ENCODE results near the gene GRAMD1B. TPM values are rescaled to one million over a fixed set of nuclear protein-coding genes. Genes with fewer than 3 reads are reported as not detected.

The GRAMD1B gene
- total and polyA plus RNA-seq, 2 donors (not counting 1 experiment from before 2014, with no cell fraction given): 0.58 to 11.6 TPM

DNA sequence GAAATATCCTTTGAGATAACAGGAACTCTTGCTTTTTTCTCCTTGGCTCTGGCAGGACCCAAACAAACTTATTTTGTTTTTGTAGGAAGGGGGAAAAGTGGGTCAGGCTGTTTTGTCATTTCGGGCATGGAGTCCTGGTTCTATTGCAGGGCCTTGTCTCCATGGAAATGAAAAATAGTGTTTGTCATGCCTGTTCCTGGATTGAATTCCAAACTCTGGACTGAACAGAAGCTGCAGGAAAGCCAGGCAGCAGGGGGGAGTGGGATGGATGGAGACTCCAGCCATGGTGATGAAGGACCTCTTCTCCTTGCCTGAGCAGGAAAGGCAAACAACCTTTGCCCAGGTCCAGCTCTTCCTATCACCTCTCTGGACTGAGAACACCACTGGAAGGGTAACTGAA is 137.4 kb downstream of the GRAMD1B start:
- Histone ChIP-seq H3K79me2 (ENCODE audit: control insufficient read depth, insufficient read depth, low read length) (no peaks in the 10 kb centered on the region), H3K9ac (ENCODE audit: low read length) (no peak overlapping the region), H3K36me3 (replicated peaks in 1 of 2; ENCODE audit: control extremely low read depth in 1 of 2, control insufficient read depth in 1 of 2, extremely low read depth in 1 of 2, insufficient read depth in 2 of 2, low read length in 1 of 2) (no peaks in the 10 kb centered on the region), H3K27ac (ENCODE audit: low read length in 2 of 2) (no peak overlapping the region), H3K4me1 (ENCODE audit: control insufficient read depth in 2 of 2, insufficient read depth in 2 of 2, low read length in 2 of 2) (no peaks in the 10 kb centered on the region), H2AFZ (ENCODE audit: insufficient read depth, low read depth, low read length, poor library complexity, severe bottlenecking) (no peak overlapping the region), H3K4me2 (replicated peaks; ENCODE audit: low read depth, low read length, poor library complexity, severe bottlenecking) (no peak overlapping the region), H3K9me3 (ENCODE audit: control extremely low read depth in 1 of 3, control insufficient read depth in 2 of 3, insufficient read depth in 1 of 3, low read length in 2 of 3) (no peaks in the 10 kb centered on the region), H3K27me3 (replicated peaks in 1 of 4; ENCODE audit: control extremely low read depth in 1 of 4, control insufficient read depth in 3 of 4, insufficient read depth in 4 of 4, low read length in 3 of 4) (no peaks in the 10 kb centered on the region), H4K20me1 (ENCODE audit: control insufficient read depth, insufficient read depth, low read length, poor library complexity, severe bottlenecking) (no peaks in the 10 kb centered on the region), H3K4me3 (ENCODE audit: control extremely low read depth in 1 of 5, extremely low read depth in 1 of 5, insufficient read depth in 1 of 5, low read depth in 2 of 5, low read length in 4 of 5) (no peak overlapping the region)
- DNase-seq (no peak), ATAC-seq (ENCODE audit: low read depth) (no peak)
- no peaks in the 10 kb centered on the region for H3K9me3 Mint-ChIP-seq (ENCODE audit: insufficient read depth)
- no peak overlapping the region for H3K4me3 Mint-ChIP-seq
- POLR2A ChIA-PET: no interaction called here
- CTCF ChIA-PET: interaction anchor here (1.2 to 4.8 kb wide), 4 partner anchors 9 to 140 kb away, joined by 3 to 27 read pairs (median 4); no protein-coding TSS in a partner anchor
- no peaks in the 10 kb centered on the region for H3K4me1 Mint-ChIP-seq
- H3K27ac Mint-ChIP-seq: no peak overlapping the region
- WGBS (ENCODE audit: insufficient coverage): 100% methylated on average over 1 of the region's 1 CpG
- TF ChIP-seq, protein P1, sequence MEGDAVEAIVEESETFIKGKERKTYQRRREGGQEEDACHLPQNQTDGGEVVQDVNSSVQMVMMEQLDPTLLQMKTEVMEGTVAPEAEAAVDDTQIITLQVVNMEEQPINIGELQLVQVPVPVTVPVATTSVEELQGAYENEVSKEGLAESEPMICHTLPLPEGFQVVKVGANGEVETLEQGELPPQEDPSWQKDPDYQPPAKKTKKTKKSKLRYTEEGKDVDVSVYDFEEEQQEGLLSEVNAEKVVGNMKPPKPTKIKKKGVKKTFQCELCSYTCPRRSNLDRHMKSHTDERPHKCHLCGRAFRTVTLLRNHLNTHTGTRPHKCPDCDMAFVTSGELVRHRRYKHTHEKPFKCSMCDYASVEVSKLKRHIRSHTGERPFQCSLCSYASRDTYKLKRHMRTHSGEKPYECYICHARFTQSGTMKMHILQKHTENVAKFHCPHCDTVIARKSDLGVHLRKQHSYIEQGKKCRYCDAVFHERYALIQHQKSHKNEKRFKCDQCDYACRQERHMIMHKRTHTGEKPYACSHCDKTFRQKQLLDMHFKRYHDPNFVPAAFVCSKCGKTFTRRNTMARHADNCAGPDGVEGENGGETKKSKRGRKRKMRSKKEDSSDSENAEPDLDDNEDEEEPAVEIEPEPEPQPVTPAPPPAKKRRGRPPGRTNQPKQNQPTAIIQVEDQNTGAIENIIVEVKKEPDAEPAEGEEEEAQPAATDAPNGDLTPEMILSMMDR (IDR thresholded peaks at IDR 0.05): no peak
- no peak for TF ChIP-seq EZH2 (IDR thresholded peaks at IDR 0.05; ENCODE audit: borderline replicate concordance, insufficient read depth, low read depth, low read length, poor library complexity, severe bottlenecking)
- no peaks in the 10 kb centered on the region for H3K27me3 Mint-ChIP-seq
- intact Hi-C loops (cut with micrococcal nuclease): no loop called here

DNA sequence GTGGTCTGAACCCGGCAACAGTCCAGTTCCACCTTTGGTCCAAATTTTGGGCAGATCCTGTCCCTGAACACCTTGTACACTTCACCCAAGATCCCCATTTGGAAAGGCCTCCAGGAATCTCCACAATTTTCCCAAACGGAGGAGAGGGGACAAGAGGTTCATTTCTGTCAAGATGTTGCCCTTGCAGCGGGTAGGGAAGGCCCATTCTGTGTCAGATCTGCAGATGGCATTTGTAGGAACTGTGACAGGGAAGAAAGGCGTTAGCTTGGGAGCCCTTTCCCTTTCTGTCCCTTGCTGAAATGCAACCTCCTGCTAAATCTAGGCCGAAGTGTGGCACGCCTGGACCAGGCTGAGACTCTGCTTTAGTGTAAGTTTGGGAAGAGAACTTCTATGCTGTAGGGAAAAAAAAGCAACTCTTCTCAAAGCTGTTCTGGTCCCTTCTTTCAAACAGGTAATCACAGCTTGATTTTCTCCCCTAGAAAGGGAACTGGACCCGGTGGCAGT is 138.3 kb downstream of the GRAMD1B start:
- H3K4me3 ChIP-seq (ENCODE audit: control extremely low read depth in 1 of 5, extremely low read depth in 1 of 5, insufficient read depth in 1 of 5, low read depth in 2 of 5, low read length in 4 of 5): no peak overlapping the region
- Mint-ChIP-seq H3K27me3 (no peaks in the 10 kb centered on the region), H3K4me3 (no peak overlapping the region), H3K9me3 (ENCODE audit: insufficient read depth) (no peaks in the 10 kb centered on the region), H3K4me1 (no peaks in the 10 kb centered on the region), H3K27ac (no peak overlapping the region)
- H3K79me2 ChIP-seq (ENCODE audit: control insufficient read depth, insufficient read depth, low read length): no peaks in the 10 kb centered on the region
- H3K27me3 ChIP-seq (replicated peaks in 1 of 4; ENCODE audit: control extremely low read depth in 1 of 4, control insufficient read depth in 3 of 4, insufficient read depth in 4 of 4, low read length in 3 of 4): no peaks in the 10 kb centered on the region
- POLR2A ChIA-PET: no interaction called here
- DNase-seq (no peak), ATAC-seq (ENCODE audit: low read depth) (no peak)
- no peak overlapping the region for H3K4me2 ChIP-seq (replicated peaks; ENCODE audit: low read depth, low read length, poor library complexity, severe bottlenecking)
- TF ChIP-seq EZH2 (IDR thresholded peaks at IDR 0.05; ENCODE audit: borderline replicate concordance, insufficient read depth, low read depth, low read length, poor library complexity, severe bottlenecking): no peak
- TF ChIP-seq, protein P1 (IDR thresholded peaks at IDR 0.05): no peak
- no peaks in the 10 kb centered on the region for H3K4me1 ChIP-seq (ENCODE audit: control insufficient read depth in 2 of 2, insufficient read depth in 2 of 2, low read length in 2 of 2)
- H2AFZ ChIP-seq (ENCODE audit: insufficient read depth, low read depth, low read length, poor library complexity, severe bottlenecking): no peak overlapping the region
- intact Hi-C loops (cut with micrococcal nuclease): no loop called here
- no peaks in the 10 kb centered on the region for H3K9me3 ChIP-seq (ENCODE audit: control extremely low read depth in 1 of 3, control insufficient read depth in 2 of 3, insufficient read depth in 1 of 3, low read length in 2 of 3)
- no peak overlapping the region for H3K9ac ChIP-seq (ENCODE audit: low read length)
- H3K27ac ChIP-seq (ENCODE audit: low read length in 2 of 2): no peak overlapping the region
- H3K36me3 ChIP-seq (replicated peaks in 1 of 2; ENCODE audit: control extremely low read depth in 1 of 2, control insufficient read depth in 1 of 2, extremely low read depth in 1 of 2, insufficient read depth in 2 of 2, low read length in 1 of 2): no peaks in the 10 kb centered on the region
- H4K20me1 ChIP-seq (ENCODE audit: control insufficient read depth, insufficient read depth, low read length, poor library complexity, severe bottlenecking): no peaks in the 10 kb centered on the region
- 93% methylated on average over 3 of the region's 7 CpGs for WGBS (ENCODE audit: insufficient coverage)
- CTCF ChIA-PET: interaction anchor here (1.3 to 4.8 kb wide), 3 partner anchors 8 to 14 kb away, joined by 3 to 27 read pairs (median 4); no protein-coding TSS in a partner anchor
